NCI-H345 (cell line): ENCODE measurements around the gene SLC41A1.

Experiments used
- DNase-seq: peaks from one replicate; lab custom pipeline; 2025; lab: John Stamatoyannopoulos, UW

The SLC41A1 gene

GRCh38 chr1:205822397-205822796 lies 9.4 kb upstream of the SLC41A1 start:
- DNase-seq, result no peak

DNA sequence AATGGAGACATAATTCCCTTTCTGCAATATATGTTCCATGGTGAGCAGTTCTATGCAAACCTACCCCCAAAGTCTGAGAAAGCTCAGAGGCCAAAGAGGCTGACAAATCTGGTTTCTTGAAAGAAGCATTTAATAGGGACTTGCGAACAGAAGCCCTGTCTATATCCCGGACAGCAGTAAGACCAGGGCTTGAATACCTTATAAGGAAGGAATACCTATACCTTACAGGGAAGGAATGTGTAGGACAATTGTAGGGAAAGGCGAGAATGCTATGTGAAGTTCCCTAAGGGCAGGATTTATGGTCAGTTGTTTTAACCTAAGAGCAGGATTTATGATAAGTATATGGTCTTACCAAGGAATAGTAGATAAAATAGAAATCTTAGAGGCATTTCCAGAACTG lies 5.0 kb upstream of the SLC41A1 start:
- no peak for DNase-seq

- no peak for DNase-seq
Measured at GRCh38 chr1:205817364-205817763, 4.4 kb upstream of the SLC41A1 start.

GRCh38 chr1:205813755-205814058 lies 709 bp upstream of the SLC41A1 start:
- peak; percentile 32 for DNase-seq

DNA sequence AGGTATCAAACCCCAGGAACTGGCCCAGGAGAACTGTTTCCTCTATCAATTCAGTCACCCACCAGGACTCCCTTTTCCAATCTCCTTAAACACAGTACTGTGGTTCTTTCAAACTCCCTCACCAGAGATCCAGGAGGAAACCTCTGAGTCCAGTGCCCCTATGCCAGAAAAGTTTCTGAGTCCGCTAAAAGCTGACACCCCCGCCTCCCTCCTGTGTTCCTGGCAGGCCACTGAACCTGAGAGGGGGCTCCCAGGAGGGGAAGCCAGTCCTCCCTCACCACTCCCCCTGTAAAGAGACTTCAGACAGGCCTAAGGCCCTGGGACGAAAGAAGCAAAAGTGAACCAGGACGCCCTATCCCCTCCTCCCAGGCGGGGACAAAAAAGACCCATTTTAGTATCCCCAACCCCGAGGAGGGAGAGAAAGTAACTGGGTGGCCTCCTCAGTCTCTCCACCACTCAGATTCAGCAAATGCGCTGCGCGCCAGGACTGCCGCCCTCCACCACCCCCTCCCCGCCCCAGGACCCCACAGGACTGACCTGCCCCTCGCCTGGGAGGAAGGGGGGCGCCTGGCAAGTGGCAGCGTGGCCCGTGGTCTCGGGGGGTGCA lies 624 bp downstream of the SLC41A1 start:
- DNase-seq, result no peak

DNA sequence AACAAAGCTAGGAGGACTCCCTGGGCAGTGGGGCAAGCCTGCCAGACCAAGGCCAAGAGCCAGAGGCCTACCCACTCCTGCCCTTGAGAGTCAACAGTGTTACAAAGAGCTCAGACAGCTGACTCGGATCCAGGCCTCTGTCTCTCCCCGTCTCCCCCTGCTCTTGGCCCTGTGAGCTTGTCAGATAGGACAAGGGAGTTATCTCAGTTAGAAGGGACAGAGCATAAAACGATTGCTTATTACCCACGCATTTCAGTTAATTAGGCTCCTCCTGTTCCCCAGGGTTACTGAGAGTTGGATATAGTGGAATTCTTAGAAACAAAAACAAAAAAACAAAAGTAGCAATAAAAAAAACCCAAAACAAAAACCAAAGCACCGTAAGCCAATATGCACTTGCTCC lies 1.3 kb downstream of the SLC41A1 start:
- DNase-seq, result no peak

GRCh38 chr1:205810448-205811157 lies 2.4 kb downstream of the SLC41A1 start:
- no peak for DNase-seq

- no peak for DNase-seq
Measured at GRCh38 chr1:205809942-205810345, 3.1 kb downstream of the SLC41A1 start.

GRCh38 chr1:205809469-205809868 lies 3.5 kb downstream of the SLC41A1 start:
- no peak for DNase-seq

GRCh38 chr1:205805082-205805711 lies 7.8 kb downstream of the SLC41A1 start:
- no peak for DNase-seq

GRCh38 chr1:205804605-205805004 lies 8.4 kb downstream of the SLC41A1 start:
- no peak for DNase-seq

GRCh38 chr1:205803986-205804385 lies 9.0 kb downstream of the SLC41A1 start:
- DNase-seq, result no peak

DNA sequence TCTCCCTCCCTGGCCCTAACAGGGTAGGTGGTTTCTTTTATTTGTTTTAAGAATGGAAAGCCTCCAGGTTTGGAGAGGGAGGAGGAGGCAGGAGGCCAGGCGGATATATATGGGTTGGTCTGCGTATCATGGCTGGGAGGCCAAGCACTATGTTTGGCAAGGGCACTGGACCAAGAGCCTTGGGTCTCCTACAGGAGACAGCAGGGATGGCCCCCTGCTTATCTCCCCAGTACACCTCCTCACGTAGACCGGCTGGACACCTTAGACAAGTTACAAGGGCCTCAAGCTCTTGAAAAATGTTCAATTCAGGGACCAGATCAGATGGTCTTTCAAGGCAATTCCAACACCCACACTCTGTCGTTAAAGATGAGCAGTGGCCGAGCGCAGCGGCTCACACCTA lies 10.9 kb downstream of the SLC41A1 start:
- DNase-seq, result no peak

GRCh38 chr1:205800981-205801703 lies 11.9 kb downstream of the SLC41A1 start:
- peak; percentile 2 for DNase-seq

- DNase-seq, result peak; percentile 21
Measured at GRCh38 chr1:205800427-205800826, 12.6 kb downstream of the SLC41A1 start.

- DNase-seq, result no peak
Measured at GRCh38 chr1:205798577-205798976, 14.4 kb downstream of the SLC41A1 start.

- DNase-seq, result no peak
Measured at GRCh38 chr1:205797168-205797567, 15.8 kb downstream of the SLC41A1 start.

DNA sequence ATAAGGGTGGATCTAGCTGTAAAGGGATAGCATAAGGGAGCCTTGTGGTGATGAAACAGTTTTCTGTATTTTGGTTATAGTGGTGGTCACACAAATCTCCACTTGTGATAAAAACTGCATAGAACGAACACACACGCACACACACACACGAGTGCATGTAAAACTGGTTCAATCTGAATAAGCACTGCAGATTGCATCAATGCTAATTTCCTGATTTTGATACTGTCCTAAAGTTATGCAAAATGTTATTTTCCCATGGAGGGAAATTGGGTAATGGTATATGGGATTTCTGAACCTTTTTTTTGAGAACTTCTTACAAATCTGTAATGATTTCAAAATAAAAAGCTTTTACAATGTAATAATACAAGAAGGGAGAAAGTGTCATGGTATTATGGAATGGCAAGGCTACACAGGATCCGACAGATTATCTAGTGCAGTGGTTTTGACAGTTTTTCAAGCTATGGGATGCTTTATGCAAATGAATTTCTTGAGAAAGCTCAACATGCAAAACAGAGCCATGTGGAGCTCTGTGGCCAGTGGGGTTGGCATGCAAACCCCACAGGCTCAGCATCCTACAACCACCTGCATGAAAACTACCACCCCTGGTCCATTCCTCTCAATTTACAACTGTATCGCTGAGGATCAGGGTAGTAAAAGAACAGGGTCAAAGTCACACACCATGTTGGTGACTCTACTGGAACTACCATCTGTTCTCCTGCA lies 18.8 kb downstream of the SLC41A1 start:
- no peak for DNase-seq

GRCh38 chr1:205792961-205793673 lies 19.9 kb downstream of the SLC41A1 start:
- DNase-seq, result no peak

DNA sequence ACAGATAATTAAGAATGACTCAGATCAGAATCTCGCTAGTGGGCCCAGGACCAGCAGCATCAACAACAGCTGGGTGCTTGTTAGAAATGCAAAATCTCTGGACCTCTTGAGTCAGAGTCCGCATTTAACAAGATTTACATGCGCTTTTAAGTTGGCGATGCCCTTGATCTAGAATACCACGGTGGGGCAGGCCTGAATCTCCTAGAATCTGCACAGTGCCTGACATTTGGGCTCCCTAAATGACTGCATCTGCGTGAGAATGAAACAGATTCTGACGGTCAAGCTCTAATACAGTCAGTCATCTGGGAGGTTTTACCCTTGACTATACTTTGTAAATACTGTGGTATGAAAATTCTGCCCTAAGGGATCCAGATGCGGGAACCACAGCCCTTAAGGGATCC lies 20.5 kb downstream of the SLC41A1 start:
- DNase-seq, result no peak

GRCh38 chr1:205791568-205792180 lies 21.3 kb downstream of the SLC41A1 start:
- peak; percentile 38 for DNase-seq
